Esophagus muscularis mucosa (tissue), 4 donors: ENCODE data around the gene PARK7. TPM values are rescaled to one million over a fixed set of nuclear protein-coding genes. Genes with fewer than 3 reads are reported as not detected.

Experiments used
- DNase-seq: peaks from one replicate; pipeline ENCODE4 v3.0.0-alpha.2; 2017; ENCODE audit errors: extremely low spot score
- H3K27ac ChIP-seq, 4 donors: fragments of 200-600 bp; sonication (generic); replicated peaks in 1 of 4; 1 replicate in 3 of 4; 2 replicates in 1 of 4; pipeline ENCODE4 v1.5.1; 2016 to 2019; ENCODE audit warnings: mild to moderate bottlenecking in 1 of 4
- H3K27me3 ChIP-seq, 4 donors: fragments of 200-600 bp; sonication (generic); one replicate each; pipeline versions ENCODE4 v1.5.1 to v1.6.0; 2016 to 2019
- H3K36me3 ChIP-seq, 4 donors: fragments of 200-600 bp; sonication (generic); one replicate each; pipeline ENCODE4 v1.5.1; 2016 to 2019
- H3K4me1 ChIP-seq, 4 donors: fragments of 200-600 bp; sonication (generic); one replicate each; pipeline ENCODE4 v1.5.1; 2016 to 2019
- H3K4me3 ChIP-seq, 4 donors: fragments of 200-600 bp; sonication (generic); 1 replicate in 2 of 4; 2 replicates in 2 of 4; pipeline ENCODE4 v1.5.1; 2016 to 2019; ENCODE audit warnings: mild to moderate bottlenecking in 4 of 4, moderate library complexity in 1 of 4
- H3K9me3 ChIP-seq, 4 donors: fragments of 200-600 bp; sonication (generic); 1 replicate in 3 of 4; 2 replicates in 1 of 4; pipeline ENCODE4 v1.5.1; 2016 to 2019
- EP300 ChIP-seq: sonication (generic); formaldehyde crosslinking; IDR thresholded peaks from one replicate; pipeline ENCODE4 v1.6.1; 2017; ENCODE audit warnings: antibody characterized with exemption
- POLR2A ChIP-seq: fragments of 450-650 bp; IDR thresholded peaks from one replicate; pipeline ENCODE4 v1.6.1; 2017; ENCODE audit warnings: antibody characterized with exemption, moderate library complexity, mild to moderate bottlenecking, low read depth
- POLR2AphosphoS5 ChIP-seq, 2 donors: sonication (generic); formaldehyde crosslinking; IDR thresholded peaks; one replicate each; pipeline ENCODE4 v1.6.1; 2017; ENCODE audit warnings: antibody characterized with exemption in 2 of 2
- whole genome bisulfite sequencing: methylation state at CpG from one replicate; pipeline ENCODE4 v1.1.5; 2018; 5-methylcytosine and 5-hydroxymethylcytosine counted together
- intact Hi-C: fragments of 100-400 bp; cut with DNase I; formaldehyde crosslinking; loops from one replicate; pipeline ENCODE4 v1.15.1; 2023
- total RNA-seq, 4 donors: library from RNA; depleted of rRNA; stranded (reverse); fragments of >200 nt; gene quantifications; one replicate each; pipeline versions ENCODE4 v1.1.0 to v1.2.1, GENCODE V29; 2016
- TF ChIP-seq, protein P1 (sequence below), 3 experiments: fragments of 200-600 bp in 2 of 3; fragments of 450-650 bp in 1 of 3; sonication (generic) in 2 of 3; IDR thresholded peaks; one replicate each; pipeline ENCODE4 v1.5.1; 2017 to 2019; ENCODE audit warnings: antibody characterized with exemption in 3 of 3, mild to moderate bottlenecking in 2 of 3, moderate library complexity in 1 of 3

The PARK7 gene
- total RNA-seq, 4 donors from 2014 or later, result 201 to 229 (median 212) TPM

DNA sequence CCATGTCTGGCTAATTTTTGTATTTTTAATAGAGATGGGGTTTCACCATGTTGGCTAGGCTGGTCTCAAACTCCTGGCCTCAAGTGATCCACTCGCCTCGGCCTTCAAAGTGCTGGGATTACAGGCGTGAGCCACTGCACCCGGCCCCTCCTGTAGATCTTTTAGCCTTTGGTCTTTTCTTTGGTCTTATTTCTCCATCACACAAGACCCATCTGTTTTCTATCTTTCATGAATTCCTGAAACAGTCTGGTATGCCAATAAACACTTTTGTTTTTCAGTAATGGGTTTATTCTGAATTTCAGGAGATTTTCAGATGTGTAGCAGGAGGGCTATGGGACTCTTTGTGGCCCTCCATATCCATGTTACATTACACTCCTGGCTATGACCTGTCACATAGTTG lies 41.4 kb downstream of the PARK7 start:
- intact Hi-C loops, result no loop called here
- H3K27ac ChIP-seq, result peak overlapping the region; percentile 81 to 89 (median 86)
- no peaks in the 10 kb centered on the region for H3K27me3 ChIP-seq
- no peak for TF ChIP-seq EP300
- no peak for TF ChIP-seq POLR2AphosphoS5 (IDR thresholded peaks at IDR 0.05)
- TF ChIP-seq, protein P1, sequence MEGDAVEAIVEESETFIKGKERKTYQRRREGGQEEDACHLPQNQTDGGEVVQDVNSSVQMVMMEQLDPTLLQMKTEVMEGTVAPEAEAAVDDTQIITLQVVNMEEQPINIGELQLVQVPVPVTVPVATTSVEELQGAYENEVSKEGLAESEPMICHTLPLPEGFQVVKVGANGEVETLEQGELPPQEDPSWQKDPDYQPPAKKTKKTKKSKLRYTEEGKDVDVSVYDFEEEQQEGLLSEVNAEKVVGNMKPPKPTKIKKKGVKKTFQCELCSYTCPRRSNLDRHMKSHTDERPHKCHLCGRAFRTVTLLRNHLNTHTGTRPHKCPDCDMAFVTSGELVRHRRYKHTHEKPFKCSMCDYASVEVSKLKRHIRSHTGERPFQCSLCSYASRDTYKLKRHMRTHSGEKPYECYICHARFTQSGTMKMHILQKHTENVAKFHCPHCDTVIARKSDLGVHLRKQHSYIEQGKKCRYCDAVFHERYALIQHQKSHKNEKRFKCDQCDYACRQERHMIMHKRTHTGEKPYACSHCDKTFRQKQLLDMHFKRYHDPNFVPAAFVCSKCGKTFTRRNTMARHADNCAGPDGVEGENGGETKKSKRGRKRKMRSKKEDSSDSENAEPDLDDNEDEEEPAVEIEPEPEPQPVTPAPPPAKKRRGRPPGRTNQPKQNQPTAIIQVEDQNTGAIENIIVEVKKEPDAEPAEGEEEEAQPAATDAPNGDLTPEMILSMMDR (IDR thresholded peaks at IDR 0.05), result no peak
- TF ChIP-seq POLR2A, result no peak
- no peaks in the 10 kb centered on the region for H3K36me3 ChIP-seq
- H3K4me3 ChIP-seq, result no peak overlapping the region
- H3K4me1 ChIP-seq, result peaks cover 28 to 50% (median 47%) of the 10 kb centered on the region in 4 donors
- WGBS, result 84% methylated on average over 4 of the region's 4 CpGs
- H3K9me3 ChIP-seq, result no peaks in the 10 kb centered on the region
- DNase-seq, result no peak

DNA sequence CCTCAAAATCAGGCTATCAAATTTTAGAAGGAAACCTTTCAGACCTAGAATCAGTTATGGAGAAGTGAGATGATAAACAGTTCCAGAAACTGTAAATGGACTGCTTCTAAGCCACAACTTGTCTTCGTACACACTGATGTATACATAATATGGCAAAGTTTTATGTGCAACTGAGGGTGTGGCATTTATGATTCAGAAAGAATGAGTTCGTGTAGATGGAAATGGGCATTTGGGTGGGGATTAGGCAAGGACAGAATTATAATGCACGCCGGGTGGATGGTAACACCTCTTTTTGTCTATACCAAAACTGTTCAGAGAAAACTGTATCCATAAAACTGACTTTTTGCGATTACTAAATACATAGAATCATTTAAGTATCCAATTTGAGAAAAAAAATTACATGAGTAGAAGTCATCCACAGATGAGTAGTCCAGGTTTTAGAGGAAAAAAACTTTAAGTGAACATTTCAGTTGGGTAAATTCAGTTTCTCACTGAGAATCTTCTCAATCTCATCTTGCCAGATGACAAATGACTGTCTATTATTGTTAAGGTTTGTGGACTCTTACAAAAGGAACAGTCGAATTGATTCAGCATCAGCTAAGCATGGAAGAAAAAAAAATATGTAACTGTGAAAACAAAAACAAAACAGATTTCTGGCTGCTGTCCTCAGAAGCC lies 42.1 kb downstream of the PARK7 start:
- peaks cover 0 to 4% (median under 1%) of the 10 kb centered on the region in 4 donors for H3K36me3 ChIP-seq
- peak overlapping the region; percentile 81 to 89 (median 86) for H3K27ac ChIP-seq
- WGBS, result 90% methylated on average over 6 of the region's 6 CpGs
- no peak for DNase-seq
- TF ChIP-seq EP300, result no peak
- TF ChIP-seq POLR2A, result no peak
- TF ChIP-seq, protein P1 (IDR thresholded peaks at IDR 0.05), result no peak
- TF ChIP-seq POLR2AphosphoS5 (IDR thresholded peaks at IDR 0.05), result no peak
- no peak overlapping the region for H3K4me3 ChIP-seq
- intact Hi-C loops, result no loop called here
- no peaks in the 10 kb centered on the region for H3K27me3 ChIP-seq
- H3K9me3 ChIP-seq, result no peaks in the 10 kb centered on the region
- H3K4me1 ChIP-seq, result peaks cover 28 to 55% (median 53%) of the 10 kb centered on the region in 4 donors

DNA sequence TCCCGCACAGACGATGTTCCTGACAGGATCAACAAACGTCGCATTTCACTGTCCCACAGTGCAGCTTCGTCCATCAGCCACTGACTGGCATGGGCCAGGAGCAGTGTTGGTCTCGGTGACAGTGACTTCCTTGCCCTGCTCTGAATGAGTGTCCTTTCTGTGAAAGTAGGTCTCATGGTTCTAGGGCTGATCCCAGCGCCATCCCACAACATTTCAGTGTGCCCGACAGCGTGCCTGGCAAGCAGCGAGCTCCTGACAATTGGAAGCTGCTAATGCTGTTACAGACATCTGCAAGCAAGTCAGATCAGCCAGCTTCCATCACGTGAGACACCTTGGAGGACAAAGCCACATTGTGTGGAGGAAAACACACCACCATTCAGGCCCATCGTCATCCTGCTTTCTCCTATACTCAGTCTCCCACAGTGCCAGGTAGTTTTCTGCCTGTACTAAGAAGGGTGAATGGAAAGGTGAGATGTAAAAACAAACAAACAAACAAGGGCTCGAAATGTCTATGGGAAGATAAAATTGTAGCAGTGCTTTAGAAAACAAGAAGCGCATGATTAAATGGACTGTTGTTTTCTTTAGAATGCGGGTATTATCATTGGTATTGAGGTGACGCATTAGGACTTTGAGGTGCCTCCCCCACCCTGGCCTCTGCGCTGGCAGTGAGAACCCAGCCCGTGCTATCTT lies 42.7 kb downstream of the PARK7 start:
- H3K9me3 ChIP-seq, result no peaks in the 10 kb centered on the region

DNA sequence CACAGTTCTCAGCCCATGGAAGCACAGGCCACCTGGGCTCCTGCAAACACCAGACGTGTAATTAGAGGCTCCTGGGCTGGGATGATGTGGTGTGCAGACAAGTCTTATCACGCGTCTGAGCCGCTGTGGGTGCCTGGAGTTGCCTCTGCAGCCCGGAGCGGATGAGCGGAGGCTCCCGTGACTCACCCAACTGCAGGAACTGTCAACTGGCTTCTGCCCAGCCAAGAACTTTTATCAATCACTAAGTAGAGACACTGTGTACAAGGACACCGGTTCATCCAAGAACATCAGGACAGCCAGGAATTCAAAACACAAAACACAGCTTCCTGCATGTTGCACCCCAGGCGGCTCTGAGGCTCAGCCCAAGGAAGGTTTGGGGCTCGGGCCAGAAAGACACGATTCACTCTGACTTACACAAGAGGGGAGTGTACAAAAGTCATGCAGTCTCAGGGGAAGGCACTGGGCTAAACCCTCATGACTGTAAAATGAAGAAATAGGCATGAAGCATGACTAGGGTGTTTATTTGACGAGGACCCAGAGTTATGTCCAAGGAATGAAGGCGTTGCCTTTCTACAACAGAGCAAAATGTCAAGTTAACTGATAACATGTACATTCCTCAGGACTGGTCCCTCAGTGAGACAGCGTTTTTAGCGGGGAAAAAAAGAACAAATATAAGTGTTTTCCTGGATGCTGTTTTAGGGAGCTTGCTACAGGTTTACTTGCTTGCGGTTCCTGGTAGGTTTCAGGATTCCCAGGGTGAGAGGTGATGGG lies 43.5 kb downstream of the PARK7 start:
- no peak overlapping the region for H3K4me3 ChIP-seq
- peaks cover 28 to 69% (median 66%) of the 10 kb centered on the region in 4 donors for H3K4me1 ChIP-seq
- H3K36me3 ChIP-seq, result peaks cover 0 to 18% (median 10%) of the 10 kb centered on the region in 4 donors
- no peaks in the 10 kb centered on the region for H3K9me3 ChIP-seq
- 25% methylated on average over 12 of the region's 17 CpGs for WGBS
- no peaks in the 10 kb centered on the region for H3K27me3 ChIP-seq
- DNase-seq, result peak; percentile 98
- intact Hi-C loops, result no loop called here
- peak overlapping the region; percentile 81 to 89 (median 86) for H3K27ac ChIP-seq
- TF ChIP-seq, protein P1 (IDR thresholded peaks at IDR 0.05), result no peak
- TF ChIP-seq EP300 (peak; percentile 89), POLR2AphosphoS5 (IDR thresholded peaks at IDR 0.05) (peak; percentile 91 to 93)

More for the DNA sequence above, 42.7 kb downstream of the PARK7 start:
- Histone ChIP-seq H3K36me3 (peaks cover 0 to 10% (median 4%) of the 10 kb centered on the region in 4 donors), H3K4me3 (no peak overlapping the region), H3K27ac (peak overlapping the region; percentile 81 to 89 (median 86)), H3K4me1 (peaks cover 28 to 62% (median 59%) of the 10 kb centered on the region in 4 donors), H3K27me3 (no peaks in the 10 kb centered on the region)
- DNase-seq, result no peak
- intact Hi-C loops, result no loop called here
- WGBS, result 62% methylated on average over 18 of the region's 18 CpGs
- no peak for TF ChIP-seq POLR2A
- TF ChIP-seq POLR2AphosphoS5 (IDR thresholded peaks at IDR 0.05), result no peak
